HCT116 (cell line): ENCODE results near the gene CPHXL2. TPM values are rescaled to one million over a fixed set of nuclear protein-coding genes. Genes with fewer than 3 reads are reported as not detected.

Experiments used
- ATAC-seq: fragments of 200-7000 bp; cut with Tn5 transposase; 2 replicates; pipeline ENCODE4 v1.9.1; 2020; ENCODE audit warnings: mild to moderate bottlenecking, moderate library complexity
- BruUV-seq: library from RNA; stranded (reverse); fragments of 400-500 nt; replicated peaks from 2 replicates; lab custom pipeline; 2021; lab: Mats Ljungman, UMichigan
- CTCF ChIA-PET: fragments of 300-600 bp; sonication (Branson Sonifier 250); formaldehyde crosslinking; loops from one replicate; lab custom pipeline; 2021; ENCODE audit warnings: antibody characterized with exemption; lab: Charles Lee
- POLR2A ChIA-PET: fragments of 300-600, 350-600 bp; sonication (Branson Sonifier 250); formaldehyde crosslinking; loops from one replicate; lab custom pipeline; 2021; ENCODE audit warnings: antibody characterized with exemption; lab: Charles Lee
- RAD21 ChIA-PET, 2 experiments: fragments of 300-600 bp; sonication (Branson Sonifier 250); formaldehyde crosslinking; loops; one replicate each; lab custom pipeline; 2023; ENCODE audit warnings: low total read pairs in 2 of 2; ENCODE audit not compliant: uncharacterized antibody in 2 of 2, unreplicated experiment in 2 of 2, low non-redundant PET in 1 of 2; lab: Charles Lee
- DNase-seq: peaks from one replicate; pipeline ENCODE4 v3.0.0-alpha.2; 2010; ENCODE audit warnings: low read depth, low spot score
- H2AFZ ChIP-seq: fragments of 200-600 bp; shearing (Covaris generic), sonication (generic); 2 replicates; pipeline ENCODE4 v1.6.1; 2017; ENCODE audit warnings: low read depth, mixed run types, mixed read lengths, antibody characterized with exemption, low read length; ENCODE audit not compliant: poor library complexity, severe bottlenecking
- H3K27ac ChIP-seq: 2 replicates; pipeline ENCODE4 v1.5.1; 2012; ENCODE audit warnings: low read depth, low read length
- H3K27me3 ChIP-seq: fragments of 200-600 bp; sonication (generic); 2 replicates; pipeline ENCODE4 v1.6.1; 2016; ENCODE audit warnings: mixed run types, low read length, mixed read lengths; ENCODE audit not compliant: insufficient read depth
- H3K36me3 ChIP-seq, 2 experiments: fragments of 200-500 bp in 1 of 2; fragments of 200-600 bp in 1 of 2; sonication (Bioruptor generic) in 1 of 2; sonication (generic) in 1 of 2; 2 replicates each; pipeline versions ENCODE4 v1.5.1 to v1.6.1; 2014 to 2016; ENCODE audit warnings: low read length in 2 of 2, inconsistent platforms in 1 of 2, mixed read lengths in 1 of 2, mixed run types in 1 of 2; ENCODE audit not compliant: insufficient read depth in 2 of 2, control insufficient read depth in 1 of 2
- H3K4me1 ChIP-seq, 2 experiments: fragments of 200-600 bp in 1 of 2; sonication (generic) in 1 of 2; 2 replicates each; pipeline versions ENCODE4 v1.5.1 to v1.6.1; 2012 to 2017; ENCODE audit warnings: low read length in 2 of 2, inconsistent platforms in 1 of 2, mild to moderate bottlenecking in 1 of 2, mixed read lengths in 1 of 2, mixed run types in 1 of 2, moderate library complexity in 1 of 2; ENCODE audit not compliant: insufficient read depth in 2 of 2, control insufficient read depth in 1 of 2
- H3K4me2 ChIP-seq: fragments of 200-600 bp; sonication (generic); 2 replicates; pipeline ENCODE4 v1.6.1; 2017; ENCODE audit warnings: mixed run types, low read length, mixed read lengths
- H3K4me3 ChIP-seq, 2 experiments: fragments of 200-600 bp in 1 of 2; sonication (generic) in 1 of 2; replicated peaks in 1 of 2; 2 replicates each; pipeline ENCODE4 v1.5.1; 2011 to 2016; ENCODE audit warnings: low read length in 2 of 2, control low read depth in 1 of 2, low read depth in 1 of 2, mild to moderate bottlenecking in 1 of 2, mixed read lengths in 1 of 2, mixed run types in 1 of 2
- H3K79me2 ChIP-seq: fragments of 200-600 bp; sonication (generic); 2 replicates; pipeline ENCODE4 v1.6.1; 2017; ENCODE audit warnings: mild to moderate bottlenecking, mixed run types, low read length, moderate library complexity, mixed read lengths; ENCODE audit not compliant: insufficient read depth
- H3K9ac ChIP-seq: fragments of 200-600 bp; sonication (generic); 2 replicates; pipeline ENCODE4 v1.6.1; 2016; ENCODE audit warnings: low read length, mixed read lengths
- H3K9me2 ChIP-seq: fragments of 200-600 bp; sonication (generic), shearing (Covaris generic); 2 replicates; pipeline ENCODE4 v1.6.1; 2017; ENCODE audit warnings: mixed run types, mild to moderate bottlenecking, moderate library complexity; ENCODE audit not compliant: insufficient read depth
- H3K9me3 ChIP-seq, 2 experiments: fragments of 200-500 bp in 1 of 2; fragments of 200-600 bp in 1 of 2; sonication (Bioruptor generic) in 1 of 2; sonication (generic) in 1 of 2; 2 replicates each; pipeline ENCODE4 v1.6.1; 2014 to 2017; ENCODE audit warnings: low read length in 2 of 2, mixed read lengths in 2 of 2, inconsistent platforms in 1 of 2, low read depth in 1 of 2, mild to moderate bottlenecking in 1 of 2, mixed run types in 1 of 2, moderate library complexity in 1 of 2; ENCODE audit not compliant: control insufficient read depth in 1 of 2, insufficient read depth in 1 of 2
- H4K20me1 ChIP-seq: fragments of 200-600 bp; sonication (generic), shearing (Covaris generic); 2 replicates; pipeline ENCODE4 v1.6.1; 2017; ENCODE audit warnings: mixed run types, mild to moderate bottlenecking, moderate library complexity; ENCODE audit not compliant: insufficient read depth
- CEBPB ChIP-seq: IDR thresholded peaks from 2 replicates; pipeline ENCODE4 v1.6.1; 2012; ENCODE audit warnings: low read depth
- POLR2AphosphoS5 ChIP-seq: IDR thresholded peaks from 2 replicates; pipeline ENCODE4 v1.6.1; 2011; ENCODE audit warnings: mild to moderate bottlenecking, low read depth, low read length, moderate library complexity
- RAD21 ChIP-seq: IDR thresholded peaks from 2 replicates; pipeline ENCODE4 v1.6.1; 2012; ENCODE audit warnings: low read depth, mild to moderate bottlenecking
- TCF7L2 ChIP-seq: IDR thresholded peaks from 2 replicates; pipeline ENCODE4 v1.7.0; 2011; ENCODE audit warnings: borderline replicate concordance, inconsistent platforms; ENCODE audit not compliant: insufficient read depth, insufficient read length; ENCODE audit errors: extremely low read depth
- YY1 ChIP-seq: IDR thresholded peaks from 2 replicates; pipeline ENCODE4 v1.6.1; 2011; ENCODE audit warnings: low read length, low read depth, moderate library complexity, mild to moderate bottlenecking; ENCODE audit not compliant: insufficient replicate concordance; ENCODE audit errors: extremely low read depth
- ZFX ChIP-seq: fragments of 450-650 bp; IDR thresholded peaks from 2 replicates; pipeline ENCODE4 v1.6.1; 2017
- intact Hi-C: fragments of 100-400 bp; cut with micrococcal nuclease; formaldehyde crosslinking; loops from 2 replicates; pipeline ENCODE4 v1.10.0; 2022
- total RNA-seq: library from RNA; stranded (reverse); gene quantifications from one replicate; pipeline ENCODE4 v1.2.1, GENCODE V29; 2021; ENCODE audit not compliant: unreplicated experiment
- TF ChIP-seq, protein P1 (sequence below): IDR thresholded peaks from 2 replicates; pipeline ENCODE4 v1.6.1; 2011; ENCODE audit warnings: mild to moderate bottlenecking, low read length, moderate library complexity; ENCODE audit not compliant: insufficient replicate concordance; ENCODE audit errors: extremely low read depth

CPHXL2 gene
- total RNA-seq, 1 experiment from 2014 or later: not detected

DNA sequence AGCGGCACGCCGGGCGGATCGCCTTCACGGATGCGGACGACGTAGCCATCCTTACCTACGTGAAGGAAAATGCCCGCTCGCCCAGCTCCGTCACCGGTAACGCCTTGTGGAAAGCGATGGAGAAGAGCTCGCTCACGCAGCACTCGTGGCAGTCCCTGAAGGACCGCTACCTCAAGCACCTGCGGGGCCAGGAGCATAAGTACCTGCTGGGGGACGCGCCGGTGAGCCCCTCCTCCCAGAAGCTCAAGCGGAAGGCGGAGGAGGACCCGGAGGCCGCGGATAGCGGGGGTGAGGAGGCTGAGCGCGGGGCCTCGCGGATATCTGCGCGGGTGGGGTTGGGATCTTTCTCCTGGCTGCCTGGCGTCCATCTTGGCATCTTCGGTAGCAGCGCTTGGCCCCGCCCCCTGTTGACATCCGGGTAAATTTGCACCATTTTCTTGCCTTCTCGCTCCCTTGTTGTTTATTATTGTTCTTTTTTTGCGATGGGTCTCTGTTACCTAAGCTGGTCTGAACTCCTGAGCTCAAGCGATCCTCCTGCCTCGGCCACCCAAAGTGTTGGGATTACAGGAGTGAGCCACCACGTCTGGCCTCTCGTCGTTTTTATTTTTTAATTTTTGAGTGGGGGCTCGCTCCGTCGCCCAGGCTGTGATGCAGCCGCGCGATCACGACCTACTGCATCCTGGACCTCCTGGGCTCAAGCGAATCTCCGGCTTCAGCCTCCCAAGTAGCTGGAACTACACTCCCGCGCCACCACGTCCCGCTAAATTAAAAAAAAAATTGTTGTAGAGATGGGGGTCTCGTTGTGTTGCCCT, 28.3 kb downstream of the CPHXL2 start:
- Histone ChIP-seq H3K36me3 (peaks cover 5 to 18% of the 10 kb centered on the region in 2 experiments; a peak in 2 of 4 replicates), H3K4me2 (peak overlapping the region; percentile 91), H3K4me3 (peak overlapping the region; percentile 90 to 94), H4K20me1 (peaks cover 15% of the 10 kb centered on the region; the same call in 1 of the 2 replicates), H3K9ac (peak overlapping the region; percentile 99), H3K9me2 (no peaks in the 10 kb centered on the region), H3K79me2 (peaks cover 95% of the 10 kb centered on the region), H3K4me1 (peaks cover 8 to 28% of the 10 kb centered on the region in 2 experiments), H3K9me3 (no peaks in the 10 kb centered on the region), H3K27ac (peak overlapping the region; percentile 89), H2AFZ (peak overlapping the region; percentile 49), H3K27me3 (no peaks in the 10 kb centered on the region)
- TF ChIP-seq, protein P1, sequence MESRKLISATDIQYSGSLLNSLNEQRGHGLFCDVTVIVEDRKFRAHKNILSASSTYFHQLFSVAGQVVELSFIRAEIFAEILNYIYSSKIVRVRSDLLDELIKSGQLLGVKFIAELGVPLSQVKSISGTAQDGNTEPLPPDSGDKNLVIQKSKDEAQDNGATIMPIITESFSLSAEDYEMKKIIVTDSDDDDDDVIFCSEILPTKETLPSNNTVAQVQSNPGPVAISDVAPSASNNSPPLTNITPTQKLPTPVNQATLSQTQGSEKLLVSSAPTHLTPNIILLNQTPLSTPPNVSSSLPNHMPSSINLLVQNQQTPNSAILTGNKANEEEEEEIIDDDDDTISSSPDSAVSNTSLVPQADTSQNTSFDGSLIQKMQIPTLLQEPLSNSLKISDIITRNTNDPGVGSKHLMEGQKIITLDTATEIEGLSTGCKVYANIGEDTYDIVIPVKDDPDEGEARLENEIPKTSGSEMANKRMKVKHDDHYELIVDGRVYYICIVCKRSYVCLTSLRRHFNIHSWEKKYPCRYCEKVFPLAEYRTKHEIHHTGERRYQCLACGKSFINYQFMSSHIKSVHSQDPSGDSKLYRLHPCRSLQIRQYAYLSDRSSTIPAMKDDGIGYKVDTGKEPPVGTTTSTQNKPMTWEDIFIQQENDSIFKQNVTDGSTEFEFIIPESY: no peak
- TF ChIP-seq CEBPB (no peak), RAD21 (no peak), YY1 (peak; percentile 91), ZFX (peak; percentile 86), TCF7L2 (no peak), POLR2AphosphoS5 (peak; percentile 57; the same call in 1 of the 2 replicates)
- ChIA-PET RAD21 (interaction anchor here (1.1 to 2.3 kb wide), 2 partner anchors 116 kb away, joined by 4 to 8 read pairs; no protein-coding TSS in a partner anchor), POLR2A (interaction anchor here (1.0 to 1.6 kb wide), 5 partner anchors 16 to 1523 kb away, joined by 3 to 12 read pairs (median 3); partner anchors contain the start of gene ADAT1), CTCF (interaction anchor here (1.3 to 1.6 kb wide), 2 partner anchors 116 to 131 kb away, joined by 3 to 5 read pairs; no protein-coding TSS in a partner anchor)
- DNase-seq: peak; percentile 48
- intact Hi-C loops: no loop called here
- peak; percentile 45 for ATAC-seq
- no TSS peak for BruUV-seq
